GM23248 (cell line): ENCODE data around the gene CDC27. TPM values are rescaled to one million over a fixed set of nuclear protein-coding genes. Genes with fewer than 3 reads are reported as not detected.
A peak's percentile ranks its signal among the peaks of the same experiment; 100 is the strongest.
"Not testable (repeated sequence)": the region's sequence is repeated elsewhere in the genome, so short reads cannot be mapped to it uniquely, and the experiment has no call there.

Source experiments
- DNase-seq: peaks from one replicate; pipeline ENCODE4 v3.0.0-alpha.2; 2015
- H2AFZ ChIP-seq: fragments of 200-600 bp; sonication (generic); 2 replicates; pipeline ENCODE4 v1.6.1; 2016; ENCODE audit warnings: antibody characterized with exemption
- H3F3A ChIP-seq: fragments of 200-600 bp; sonication (generic); 2 replicates; pipeline ENCODE4 v1.6.1; 2016; ENCODE audit warnings: mild to moderate bottlenecking, antibody characterized with exemption, mixed run types; ENCODE audit not compliant: insufficient read depth
- H3K27ac ChIP-seq: fragments of 200-600 bp; sonication (generic); 2 replicates; pipeline ENCODE4 v1.5.1; 2016; ENCODE audit warnings: mild to moderate bottlenecking
- H3K27me3 ChIP-seq: fragments of 200-600 bp; sonication (generic); replicated peaks from 2 replicates; pipeline ENCODE4 v1.6.1; 2016; ENCODE audit warnings: mild to moderate bottlenecking; ENCODE audit not compliant: insufficient read depth
- H3K36me3 ChIP-seq: fragments of 200-600 bp; sonication (generic); 2 replicates; pipeline ENCODE4 v1.6.1; 2016; ENCODE audit warnings: low read depth, mild to moderate bottlenecking
- H3K4me1 ChIP-seq: fragments of 200-600 bp; sonication (generic); 2 replicates; pipeline ENCODE4 v1.6.1; 2016; ENCODE audit warnings: mild to moderate bottlenecking; ENCODE audit not compliant: insufficient read depth
- H3K4me2 ChIP-seq: fragments of 200-600 bp; sonication (generic); one replicate; pipeline ENCODE4 v1.6.1; 2016; ENCODE audit warnings: mild to moderate bottlenecking; ENCODE audit not compliant: unreplicated experiment
- H3K4me3 ChIP-seq: fragments of 200-600 bp; sonication (generic); 2 replicates; pipeline ENCODE4 v1.5.1; 2016; ENCODE audit warnings: mild to moderate bottlenecking
- H3K79me2 ChIP-seq: fragments of 200-600 bp; sonication (generic); 2 replicates; pipeline ENCODE4 v1.6.1; 2016; ENCODE audit warnings: mild to moderate bottlenecking; ENCODE audit not compliant: insufficient read depth
- H3K9ac ChIP-seq: fragments of 200-600 bp; sonication (generic); 2 replicates; pipeline ENCODE4 v1.6.1; 2016; ENCODE audit warnings: mild to moderate bottlenecking
- H3K9me2 ChIP-seq: fragments of 200-600 bp; sonication (generic); 2 replicates; pipeline ENCODE4 v1.6.1; 2016; ENCODE audit warnings: mixed run types, mild to moderate bottlenecking, moderate library complexity; ENCODE audit not compliant: insufficient read depth
- H3K9me3 ChIP-seq: fragments of 200-600 bp; sonication (generic); one replicate; pipeline ENCODE4 v1.6.1; 2017; ENCODE audit warnings: low read depth
- H4K20me1 ChIP-seq: fragments of 200-600 bp; sonication (generic); 2 replicates; pipeline ENCODE4 v1.6.0; 2016; ENCODE audit not compliant: insufficient read depth
- EZH2 ChIP-seq: fragments of 200-600 bp; sonication (generic); IDR thresholded peaks from 2 replicates; pipeline ENCODE4 v1.6.1; 2018; ENCODE audit warnings: antibody characterized with exemption, mild to moderate bottlenecking; ENCODE audit not compliant: insufficient read depth, poor library complexity, severe bottlenecking
- EZH2phosphoT487 ChIP-seq: fragments of 200-600 bp; sonication (generic); IDR thresholded peaks from 2 replicates; pipeline ENCODE4 v1.6.1; 2018; ENCODE audit warnings: antibody characterized with exemption, moderate library complexity, mild to moderate bottlenecking, low read depth; ENCODE audit not compliant: insufficient read depth
- WGBS, 2 experiments: methylation state at CpG; one replicate each; pipeline ENCODE4 v1.1.6; 2015 to 2017; ENCODE audit warnings: low lambda C conversion rate in 2 of 2, low coverage in 1 of 2; ENCODE audit errors: missing lambda C conversion rate in 2 of 2; 5-methylcytosine and 5-hydroxymethylcytosine counted together
- in situ Hi-C: fragments of 300-500 bp; cut with MboI; formaldehyde crosslinking; loops from 2 replicates; pipeline ENCODE4 v1.15.0; 2020
- polyA plus RNA-seq: library from polyadenylated mRNA; unstranded; fragments of >200 nt; fragmentation: Nextera tagmentation; extraction: Ambion mirVana; gene quantifications from 2 replicates; pipeline ENCODE4 v1.2.1, GENCODE V29; 2016
- total RNA-seq: library from RNA; depleted of rRNA; stranded (reverse); fragments of >200 nt; shearing (Covaris generic); gene quantifications from 2 replicates; pipeline ENCODE4 v1.2.3, GENCODE V29; 2014

The CDC27 gene
- total and polyA plus RNA-seq, 2 experiments from 2014 or later: 91.5 to 106 TPM

DNA sequence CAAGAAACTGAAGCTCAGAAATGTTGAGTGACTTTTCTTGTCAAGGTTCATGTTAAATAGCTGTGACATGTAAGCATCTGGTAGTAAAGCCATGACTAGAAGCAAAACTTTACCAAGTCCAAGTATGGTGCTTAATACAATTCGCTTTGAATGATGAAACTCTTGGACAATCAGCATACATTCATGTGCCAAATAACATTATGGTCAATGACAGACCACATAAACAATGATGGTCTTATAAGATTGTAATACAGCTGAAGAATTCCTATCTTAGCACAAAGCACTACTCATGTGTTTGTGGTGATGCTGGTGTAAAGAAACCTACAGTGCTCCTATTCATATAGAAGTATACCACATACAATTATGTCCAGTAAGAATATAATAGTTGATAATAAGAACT is 112.9 kb downstream of the CDC27 start:
- no peak overlapping the region for H3K27ac ChIP-seq
- no peak overlapping the region for H3K9ac ChIP-seq
- no peaks in the 10 kb centered on the region; the same call in 1 of the 2 replicates for H3K79me2 ChIP-seq
- no peaks in the 10 kb centered on the region for H3F3A ChIP-seq
- no peak for TF ChIP-seq EZH2phosphoT487
- no peak for TF ChIP-seq EZH2
- no peak overlapping the region for H2AFZ ChIP-seq
- no peaks in the 10 kb centered on the region for H3K4me1 ChIP-seq
- H3K9me2 ChIP-seq: no peaks in the 10 kb centered on the region
- no peaks in the 10 kb centered on the region for H4K20me1 ChIP-seq
- 77 to 92% methylated on average over 1 of the region's 1 CpG for WGBS, 2 experiments
- H3K9me3 ChIP-seq: no peaks in the 10 kb centered on the region
- no peak overlapping the region for H3K4me2 ChIP-seq
- in situ Hi-C loops: no loop called here
- peak; percentile 5 for DNase-seq
- H3K36me3 ChIP-seq: no peaks in the 10 kb centered on the region
- H3K4me3 ChIP-seq: no peak overlapping the region
- H3K27me3 ChIP-seq: no peaks in the 10 kb centered on the region

DNA sequence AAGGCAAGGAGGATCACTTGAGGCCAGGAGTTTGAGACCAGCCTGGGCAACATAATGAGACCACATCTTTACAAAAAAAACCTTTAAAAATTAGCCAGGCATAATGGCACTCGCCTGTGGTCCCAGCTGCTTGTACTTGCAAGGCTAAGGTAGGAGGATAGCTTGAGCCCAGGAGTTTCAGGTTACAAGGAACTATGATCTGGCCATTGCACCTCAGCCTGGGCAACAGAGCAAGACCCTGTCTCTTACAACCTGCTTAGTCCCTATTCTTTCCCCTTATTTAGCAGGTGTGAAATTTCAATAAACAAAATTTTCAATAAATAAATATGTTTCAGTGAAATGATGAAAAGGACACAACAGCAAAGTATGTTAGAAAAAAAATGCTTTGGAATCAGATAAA is 114.7 kb downstream of the CDC27 start:
- DNase-seq: not testable (repeated sequence)

GRCh38 chr17:47073629-47074028 is 115.5 kb downstream of the CDC27 start:
- in situ Hi-C loops, H3K9me3 ChIP-seq, H3K4me1 ChIP-seq, H3F3A ChIP-seq, H3K27me3 ChIP-seq, H2AFZ ChIP-seq, H3K9me2 ChIP-seq, DNase-seq, H3K79me2 ChIP-seq, H4K20me1 ChIP-seq, H3K4me3 ChIP-seq, H3K27ac ChIP-seq, H3K36me3 ChIP-seq, H3K4me2 ChIP-seq, H3K9ac ChIP-seq: not testable (repeated sequence)
- 91 to 94% methylated on average over 4 of the region's 4 CpGs for WGBS, 2 experiments

More for the DNA sequence above, 114.7 kb downstream of the CDC27 start:
- H3K9me2 ChIP-seq, H3K4me2 ChIP-seq, H3K4me3 ChIP-seq, H2AFZ ChIP-seq, H3F3A ChIP-seq, H3K79me2 ChIP-seq, H3K9me3 ChIP-seq, H3K4me1 ChIP-seq, H3K9ac ChIP-seq, H3K36me3 ChIP-seq, H4K20me1 ChIP-seq, in situ Hi-C loops, H3K27me3 ChIP-seq, H3K27ac ChIP-seq: not testable (repeated sequence)
- 62 to 76% methylated on average over 1 of the region's 1 CpG for WGBS, 2 experiments

- H3K9me2 ChIP-seq: no peaks in the 10 kb centered on the region
- H3K4me1 ChIP-seq: peaks cover 9% of the 10 kb centered on the region
- TF ChIP-seq EZH2phosphoT487 (no peak), EZH2 (no peak)
- in situ Hi-C loops: no loop called here
- no peak overlapping the region for H2AFZ ChIP-seq
- H3K27me3 ChIP-seq: no peaks in the 10 kb centered on the region
- no peak overlapping the region for H3K27ac ChIP-seq
- H4K20me1 ChIP-seq: no peaks in the 10 kb centered on the region
- no peak overlapping the region for H3K9ac ChIP-seq
- no peaks in the 10 kb centered on the region; the same call in 1 of the 2 replicates for H3K79me2 ChIP-seq
- no peak overlapping the region for H3K4me3 ChIP-seq
- H3F3A ChIP-seq: no peaks in the 10 kb centered on the region
- no peak for DNase-seq
- no peak overlapping the region for H3K4me2 ChIP-seq
- H3K36me3 ChIP-seq: no peaks in the 10 kb centered on the region
- 43 to 48% methylated on average over 5 of the region's 5 CpGs for WGBS, 2 experiments
- H3K9me3 ChIP-seq: no peaks in the 10 kb centered on the region
Measured at GRCh38 chr17:47072886-47073285, 116.2 kb downstream of the CDC27 start.

- H3K4me3 ChIP-seq, H4K20me1 ChIP-seq, H3K9me2 ChIP-seq, H3K4me2 ChIP-seq, H3K36me3 ChIP-seq, H3F3A ChIP-seq, DNase-seq, H3K9ac ChIP-seq, H2AFZ ChIP-seq, in situ Hi-C loops, H3K9me3 ChIP-seq, H3K27me3 ChIP-seq, H3K27ac ChIP-seq: not testable (repeated sequence)
- H3K79me2 ChIP-seq: peaks cover 14% of the 10 kb centered on the region
- 98% methylated on average over 2 of the region's 2 CpGs for WGBS, 2 experiments
- H3K4me1 ChIP-seq: peaks cover 14% of the 10 kb centered on the region
Measured at GRCh38 chr17:47071171-47071570, 117.9 kb downstream of the CDC27 start.

GRCh38 chr17:47070266-47070665 is 118.8 kb downstream of the CDC27 start:
- H3K9me3 ChIP-seq, H3K36me3 ChIP-seq, H3K4me2 ChIP-seq, in situ Hi-C loops, H3K9me2 ChIP-seq, H3K4me3 ChIP-seq, H3F3A ChIP-seq, H3K27ac ChIP-seq, H4K20me1 ChIP-seq, H3K27me3 ChIP-seq, H2AFZ ChIP-seq, H3K9ac ChIP-seq: not testable (repeated sequence)
- Histone ChIP-seq H3K4me1 (peaks cover 14% of the 10 kb centered on the region), H3K79me2 (peaks cover 23% of the 10 kb centered on the region)
- 51 to 53% methylated on average over 4 of the region's 4 CpGs for WGBS, 2 experiments
- peak; percentile 71 for DNase-seq
